HG02970 (cell line): ENCODE data around the gene FRY.

ENCODE experiments used
- ATAC-seq: cut with Tn5 transposase; IDR thresholded peaks from one replicate; pipeline ENCODE4 v1.9.1; 2021; ENCODE audit warnings: mild to moderate bottlenecking, moderate library complexity, moderate number of reproducible peaks; ENCODE audit not compliant: unreplicated experiment, low FRiP score

The FRY gene

DNA sequence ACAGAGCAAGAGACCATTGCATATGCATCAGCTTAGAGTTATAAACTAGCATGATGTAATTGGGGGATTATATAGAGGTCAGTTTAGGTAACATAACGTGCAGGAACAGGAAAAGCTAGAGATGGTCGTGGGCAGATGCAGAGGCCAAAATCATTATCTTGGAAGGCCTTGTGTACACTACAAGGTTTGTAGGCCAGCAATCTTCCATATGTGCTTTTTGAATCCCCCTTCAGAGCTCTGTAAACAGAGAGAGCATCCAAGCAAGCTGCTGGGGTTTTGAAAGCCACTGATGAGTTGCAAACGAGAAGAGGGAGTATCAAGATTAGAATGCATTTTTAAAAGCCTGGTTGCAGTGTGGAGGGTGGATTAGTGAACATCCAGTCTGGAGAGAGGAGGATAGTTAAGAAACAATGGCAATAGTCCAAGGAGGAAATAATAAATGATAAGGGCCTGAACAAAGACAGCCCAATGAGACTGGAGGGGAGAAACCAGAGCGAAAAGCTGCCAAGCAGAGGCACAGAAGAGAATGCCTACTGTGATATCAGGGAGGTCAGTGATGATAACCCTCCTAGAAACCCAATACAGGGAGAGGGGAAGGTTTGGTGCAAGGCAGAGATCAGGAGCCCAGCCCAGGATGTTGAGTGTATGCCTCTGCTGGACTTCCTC lies 174.0 kb downstream of the FRY start:
- no peak for ATAC-seq

DNA sequence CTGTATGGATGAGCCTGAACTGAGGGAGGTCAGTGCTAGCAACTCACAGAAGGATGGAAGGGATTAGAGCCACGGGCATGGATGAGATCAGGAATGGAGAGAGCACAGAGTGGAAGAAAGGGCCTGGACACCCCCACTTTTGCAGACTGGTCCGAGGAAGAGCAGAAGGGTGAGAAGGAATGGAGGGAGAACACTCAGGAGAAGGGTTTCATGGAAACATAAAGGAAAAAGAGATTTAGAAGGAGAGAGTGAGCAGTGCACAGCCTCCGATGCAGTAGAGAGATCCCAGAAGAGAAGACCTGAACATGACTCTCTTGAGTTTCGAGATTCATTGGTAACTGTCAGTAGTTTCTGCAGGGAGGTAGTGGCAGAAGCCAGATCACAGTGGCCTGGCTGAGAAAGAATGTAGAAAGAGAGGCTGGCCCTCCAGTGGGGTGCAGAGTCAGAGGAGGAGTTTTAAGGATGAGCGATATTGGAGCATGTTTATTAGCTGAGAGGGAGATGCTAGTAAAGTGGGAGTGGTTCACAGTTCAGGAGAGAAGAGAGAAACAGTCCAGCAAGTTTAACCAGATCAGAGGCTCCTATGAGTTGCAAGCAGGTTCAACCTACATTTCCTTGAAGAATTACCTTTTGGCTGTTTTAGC lies 174.6 kb downstream of the FRY start:
- no peak for ATAC-seq

DNA sequence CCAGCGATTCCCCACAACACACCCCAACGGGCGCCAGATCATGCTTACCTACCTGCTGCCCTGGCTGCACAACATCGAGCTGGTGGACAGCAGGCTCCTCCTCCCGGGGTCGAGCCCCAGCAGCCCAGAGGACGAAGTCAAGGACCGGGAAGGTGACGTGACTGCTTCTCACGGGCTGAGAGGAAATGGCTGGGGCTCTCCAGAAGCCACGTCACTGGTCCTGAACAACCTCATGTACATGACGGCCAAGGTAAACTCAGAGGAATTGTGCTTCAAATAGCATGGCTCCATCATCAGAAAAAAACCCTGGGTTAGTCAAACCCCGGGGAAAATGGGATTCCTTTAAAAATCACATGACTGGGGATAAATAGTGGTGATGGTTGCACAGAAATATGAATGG lies 177.3 kb downstream of the FRY start:
- no peak for ATAC-seq

DNA sequence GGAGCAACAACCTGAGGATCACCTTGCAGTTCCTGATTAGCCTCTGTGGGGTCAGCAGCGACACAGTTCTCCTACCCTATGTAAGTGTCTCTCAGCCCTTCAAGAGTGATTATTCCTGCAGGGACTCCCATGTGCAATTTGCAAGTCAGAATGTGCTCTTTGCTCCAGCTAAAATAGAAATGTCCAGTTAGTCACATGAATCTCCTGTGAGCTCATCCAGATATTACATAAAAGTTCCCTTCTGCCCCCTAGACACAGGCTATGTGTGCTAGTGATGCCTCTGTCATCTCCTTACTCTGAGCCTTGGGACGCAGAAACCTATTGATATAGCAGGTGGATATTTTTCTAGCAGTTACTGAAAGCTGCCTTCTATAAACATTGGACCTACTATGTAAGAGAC lies 178.1 kb downstream of the FRY start:
- ATAC-seq = no peak

DNA sequence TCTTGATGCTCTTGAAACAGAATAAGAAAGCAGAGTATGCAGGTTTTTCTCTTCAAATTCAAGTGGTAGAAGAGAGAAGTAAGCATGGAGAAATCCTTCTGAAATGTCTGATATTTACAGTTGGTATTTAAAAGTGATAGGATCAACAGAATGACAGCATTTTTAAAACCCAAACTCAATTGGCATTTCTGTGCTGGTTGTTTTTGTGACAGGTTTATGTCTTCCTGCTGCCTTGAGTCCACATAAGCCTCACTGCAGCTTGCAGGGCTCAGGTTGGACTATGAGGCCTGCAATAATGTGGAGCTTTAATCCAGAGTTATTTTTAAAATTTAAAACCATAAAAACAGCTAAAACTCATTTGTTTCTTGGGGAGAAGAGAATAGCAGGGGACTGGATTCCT lies 178.5 kb downstream of the FRY start:
- no peak for ATAC-seq

DNA sequence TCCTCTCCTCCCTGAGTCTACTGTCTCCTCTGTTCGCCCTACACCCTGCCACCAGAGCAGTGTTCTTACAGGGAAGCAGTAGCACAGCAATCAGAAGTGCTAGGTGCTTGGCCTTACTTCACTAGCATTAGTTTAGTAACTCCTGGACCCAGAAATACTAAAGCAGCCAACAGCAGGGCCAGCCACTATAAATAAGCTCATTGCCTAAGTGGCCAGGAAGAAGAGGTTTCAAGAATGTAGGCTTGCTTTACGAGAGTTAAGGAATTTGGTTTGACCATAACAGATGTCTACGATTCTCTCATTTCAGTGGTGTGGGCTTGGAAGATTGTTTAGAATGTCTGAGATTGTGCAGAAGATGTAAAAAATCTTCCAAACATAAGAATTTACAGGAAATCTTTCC lies 180.2 kb downstream of the FRY start:
- ATAC-seq = no peak

DNA sequence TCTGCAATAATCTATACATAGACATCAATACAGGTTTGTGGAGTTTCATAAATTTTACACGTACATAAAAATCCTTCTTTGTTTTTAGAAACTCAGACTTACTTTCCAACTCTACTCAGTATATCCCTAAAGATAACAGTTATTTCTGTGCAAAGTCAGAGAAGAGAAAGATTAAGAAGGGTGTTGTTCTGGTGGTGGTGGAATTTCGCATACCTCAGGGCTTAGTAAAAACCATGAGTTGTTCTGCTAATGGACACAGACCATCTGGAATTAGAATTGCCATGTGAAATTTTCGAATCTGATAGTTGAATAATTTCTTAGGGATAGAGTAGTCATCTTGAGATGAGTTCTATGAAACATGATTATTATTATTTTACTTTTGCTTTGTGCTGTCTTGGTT lies 180.8 kb downstream of the FRY start:
- no peak for ATAC-seq

DNA sequence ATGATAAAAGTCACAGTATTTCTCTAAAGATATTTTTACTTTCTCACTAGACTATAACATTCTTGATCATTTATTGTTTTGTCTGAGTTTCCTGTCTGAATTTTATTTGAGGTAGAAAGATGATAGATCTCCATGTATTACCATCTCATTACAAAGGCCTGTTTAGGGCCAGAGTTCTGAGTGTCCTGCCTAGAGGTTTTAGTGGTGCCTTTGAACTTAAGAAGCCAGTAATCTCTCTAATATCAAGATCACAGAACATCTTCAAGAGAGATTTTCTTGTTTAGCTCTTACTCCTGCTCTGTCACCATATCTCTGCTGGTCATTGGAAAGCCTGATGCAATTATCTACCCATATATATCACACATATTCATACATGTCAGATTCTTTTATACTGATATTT lies 182.1 kb downstream of the FRY start:
- no peak for ATAC-seq

DNA sequence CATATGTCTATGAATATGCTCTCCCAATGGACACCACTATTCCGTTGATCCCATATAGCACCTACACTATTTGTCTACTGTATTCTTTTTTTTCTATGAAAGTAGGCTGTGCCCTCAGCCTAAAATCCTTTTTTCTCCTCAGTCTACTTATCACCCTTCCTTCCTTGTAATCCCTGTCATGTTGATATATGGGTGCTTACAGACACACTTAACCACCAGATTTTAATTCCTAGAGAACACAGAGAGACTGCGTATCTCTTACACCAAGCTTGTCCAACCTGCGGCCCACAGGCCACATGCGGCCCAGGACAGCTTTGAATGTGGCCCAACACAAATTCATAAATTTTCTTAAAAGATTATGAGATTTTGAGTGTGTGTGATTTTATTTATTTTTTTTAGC lies 182.5 kb downstream of the FRY start:
- no peak for ATAC-seq

DNA sequence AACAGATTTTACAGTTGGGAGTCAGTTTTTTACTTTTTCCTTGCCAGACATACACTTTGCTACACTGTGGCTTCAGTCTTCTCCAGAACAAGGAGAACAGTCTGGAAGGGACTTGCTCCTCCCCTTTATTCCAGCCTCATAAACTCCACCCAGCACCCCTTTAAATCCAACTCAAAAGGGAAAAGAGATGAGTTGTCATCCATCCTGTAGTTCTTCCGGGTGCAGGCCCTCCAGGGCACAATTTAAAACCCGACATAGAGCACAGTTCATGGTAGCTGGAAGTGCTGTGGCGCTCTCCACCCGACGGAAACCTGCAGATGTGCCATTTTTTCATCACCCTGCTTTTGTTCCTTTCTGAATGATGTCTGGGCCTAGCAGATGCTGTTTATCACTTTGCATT lies 184.7 kb downstream of the FRY start:
- ATAC-seq = no peak

DNA sequence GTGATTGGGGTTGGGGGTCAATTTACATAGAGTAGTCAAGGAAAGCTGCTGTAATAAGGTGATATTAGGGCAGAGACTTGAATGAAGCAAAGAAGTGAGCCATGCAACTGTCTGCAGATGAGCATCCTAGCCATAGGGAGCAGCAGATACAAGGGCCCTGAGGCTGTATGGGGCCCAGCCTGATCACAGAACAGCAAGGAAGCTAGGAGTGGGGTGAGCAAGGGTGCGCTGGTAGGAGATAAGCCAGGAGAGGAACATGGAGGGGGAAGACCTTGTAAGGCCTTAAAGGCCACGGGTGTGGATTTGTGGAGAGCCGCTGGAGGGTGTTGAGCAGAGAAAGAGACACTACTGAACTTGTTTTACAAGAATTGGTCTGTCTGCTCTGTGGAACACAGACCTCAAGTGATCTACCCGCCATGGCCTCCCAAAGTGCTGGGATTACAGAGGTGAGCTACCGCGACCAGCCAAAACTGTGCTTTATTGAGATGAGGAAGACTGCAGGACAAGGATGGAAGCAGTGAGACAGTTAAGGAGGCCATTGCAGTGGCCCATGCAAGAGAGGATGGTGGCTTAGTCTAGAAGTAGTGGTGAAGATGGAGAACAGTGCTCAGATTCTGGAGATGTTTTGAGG lies 190.6 kb downstream of the FRY start:
- ATAC-seq = no peak

DNA sequence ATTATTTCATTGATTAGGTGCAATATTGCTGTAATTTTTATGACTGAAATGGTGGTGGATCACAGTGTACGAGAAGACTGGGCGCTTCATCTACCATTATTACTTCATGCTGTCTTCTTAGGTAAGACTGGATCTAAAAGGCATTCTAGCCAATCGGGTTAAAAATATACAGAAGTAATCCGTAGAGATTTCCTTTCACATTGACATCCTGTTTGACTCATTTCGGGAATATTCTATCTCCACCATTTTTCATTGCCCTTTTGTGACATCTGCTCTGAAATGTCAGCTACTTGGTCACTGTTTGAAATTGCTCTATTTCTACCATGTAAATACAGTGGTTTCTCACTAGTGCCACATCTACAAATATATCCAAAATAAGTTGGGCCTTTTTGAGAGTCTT lies 193.3 kb downstream of the FRY start:
- no peak for ATAC-seq

DNA sequence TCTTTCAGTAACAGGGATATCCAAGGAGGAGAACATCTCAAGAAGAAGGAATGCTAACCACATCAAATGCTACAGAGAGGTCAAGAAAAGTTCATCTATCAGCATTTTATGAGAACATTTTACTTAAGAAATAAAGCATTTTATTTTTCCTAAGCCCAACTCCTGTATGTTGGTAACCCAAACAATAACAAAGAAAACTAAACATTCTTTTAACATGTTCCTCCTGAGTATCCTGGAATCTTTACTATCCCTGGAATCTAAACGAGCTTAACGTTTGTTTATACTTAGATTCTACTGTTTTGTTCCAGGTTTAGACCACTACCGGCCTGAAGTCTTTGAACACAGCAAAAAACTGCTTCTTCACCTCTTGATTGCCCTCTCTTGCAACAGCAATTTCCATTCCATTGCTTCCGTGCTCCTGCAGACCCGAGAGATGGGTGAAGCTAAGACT lies 193.9 kb downstream of the FRY start:
- no peak for ATAC-seq

DNA sequence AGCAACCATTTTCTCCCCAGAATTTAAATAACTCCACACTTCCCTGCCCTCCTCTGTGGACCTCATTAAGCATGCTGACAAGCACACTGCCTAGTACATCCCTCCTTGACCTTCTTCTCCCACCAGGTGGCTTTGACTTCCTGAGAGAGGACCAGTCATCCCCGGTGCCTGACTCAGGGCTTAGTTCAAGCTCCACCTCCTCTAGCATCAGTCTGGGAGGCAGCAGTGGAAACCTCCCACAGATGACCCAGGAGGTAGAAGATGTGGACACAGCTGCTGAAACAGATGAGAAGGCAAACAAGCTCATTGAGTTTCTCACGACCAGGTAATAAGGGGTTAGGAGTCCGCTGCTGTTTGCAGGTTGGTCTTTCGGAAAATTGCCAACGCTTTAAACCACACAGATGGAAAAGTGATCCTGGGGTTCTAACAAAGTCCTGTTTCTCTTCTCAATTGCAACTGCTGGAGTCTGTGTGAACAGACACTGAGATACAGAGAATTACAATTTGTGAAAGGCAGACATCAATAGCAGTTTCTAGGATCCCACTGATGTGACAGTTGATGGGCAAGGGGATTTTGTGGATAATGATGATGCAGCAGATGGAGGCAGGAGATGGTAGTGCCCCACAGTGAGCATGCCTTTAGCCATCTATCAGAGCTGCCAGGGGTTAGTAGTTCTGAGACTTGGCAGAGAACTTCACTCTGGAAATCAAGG lies 196.9 kb downstream of the FRY start:
- no peak for ATAC-seq

DNA sequence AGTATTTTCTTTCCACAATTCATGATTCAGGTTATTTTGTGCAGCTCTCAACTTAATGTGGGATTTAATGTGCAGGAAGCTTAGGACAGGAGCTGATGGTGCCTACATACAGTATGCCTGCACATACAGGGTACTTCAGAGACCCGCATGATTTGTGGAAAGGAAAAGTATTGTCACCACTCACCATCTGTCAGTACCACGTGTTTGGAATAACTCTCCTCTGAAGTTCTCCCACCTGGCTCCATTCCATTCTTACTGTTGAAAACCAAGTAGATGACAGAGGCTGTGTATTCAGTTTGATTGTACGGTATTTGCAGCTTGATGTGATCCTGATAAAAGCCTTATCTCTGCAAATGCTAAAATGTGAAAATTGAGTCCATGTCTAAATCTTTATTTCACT lies 197.9 kb downstream of the FRY start:
- no peak for ATAC-seq

DNA sequence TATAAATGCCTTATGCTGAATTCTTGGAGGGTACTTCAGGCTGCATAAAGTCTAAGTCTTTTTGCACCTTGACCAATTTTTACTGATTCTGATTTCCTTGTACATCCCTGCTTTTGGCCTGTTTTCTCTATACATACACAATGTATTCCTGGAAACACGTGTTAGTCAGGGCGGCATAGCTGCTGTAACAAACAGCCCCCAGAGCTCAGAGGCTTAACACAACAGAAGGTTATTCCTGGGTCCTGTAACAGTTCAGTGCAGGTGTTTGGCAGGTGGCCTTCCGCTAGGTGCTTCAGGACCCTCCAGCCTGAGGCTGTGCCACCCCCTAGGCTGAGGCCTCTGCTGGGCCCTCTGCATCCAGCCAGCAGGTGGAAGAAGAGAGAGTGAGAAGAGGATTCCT lies 200.7 kb downstream of the FRY start:
- no peak for ATAC-seq

DNA sequence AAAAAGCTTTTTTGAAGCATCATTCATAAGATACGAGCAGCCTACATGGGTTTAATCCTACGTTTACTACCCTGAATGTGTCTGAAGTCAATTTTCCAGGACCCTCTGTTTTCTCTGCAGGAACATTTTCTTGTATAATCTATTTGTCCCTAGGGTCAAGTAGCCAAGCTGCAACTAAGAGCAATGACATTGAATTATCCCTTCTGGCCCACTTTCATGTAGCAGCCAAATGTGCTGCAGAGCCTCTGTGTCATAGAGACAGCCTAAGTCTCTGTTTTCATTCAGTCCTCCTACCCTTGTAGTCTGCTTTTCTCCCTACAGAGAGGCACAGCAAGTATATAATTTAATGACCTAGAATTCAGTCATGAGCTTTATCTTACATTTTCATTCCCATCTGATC lies 201.5 kb downstream of the FRY start:
- ATAC-seq = no peak

DNA sequence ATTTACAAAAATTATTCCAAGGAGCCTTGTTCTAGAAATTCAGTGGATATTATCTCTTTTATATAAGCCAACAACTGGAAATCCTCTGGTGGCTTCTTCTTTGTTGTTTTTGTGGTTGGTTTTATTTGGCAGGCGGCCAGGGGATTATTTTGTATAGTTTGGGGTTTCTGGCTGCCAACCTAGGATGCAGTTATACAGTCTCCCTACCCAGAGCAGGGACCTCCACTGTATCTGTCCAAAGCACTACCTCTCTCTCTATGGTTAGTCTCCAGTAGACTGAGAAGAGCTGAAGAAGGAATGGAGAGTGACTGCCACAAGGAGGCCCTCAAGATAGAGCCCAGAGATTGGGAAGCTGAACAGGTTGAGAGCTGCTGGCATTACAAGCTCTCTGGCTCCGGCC lies 203.3 kb downstream of the FRY start:
- ATAC-seq = no peak

DNA sequence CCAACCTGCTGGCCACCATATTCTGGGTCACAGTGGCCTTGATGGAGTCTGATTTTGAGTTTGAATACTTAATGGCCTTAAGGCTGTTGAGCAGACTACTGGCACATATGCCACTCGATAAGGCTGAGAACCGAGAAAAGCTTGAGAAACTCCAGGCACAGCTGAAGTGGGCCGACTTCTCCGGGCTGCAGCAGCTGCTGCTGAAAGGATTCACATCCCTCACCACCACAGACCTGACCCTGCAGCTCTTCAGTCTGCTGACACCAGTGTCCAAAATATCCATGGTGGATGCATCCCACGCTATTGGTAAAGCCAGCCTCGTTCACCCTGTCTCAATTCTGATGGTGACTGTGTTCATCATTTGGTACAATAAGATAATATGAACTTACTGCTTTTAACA lies 206.1 kb downstream of the FRY start:
- no peak for ATAC-seq

DNA sequence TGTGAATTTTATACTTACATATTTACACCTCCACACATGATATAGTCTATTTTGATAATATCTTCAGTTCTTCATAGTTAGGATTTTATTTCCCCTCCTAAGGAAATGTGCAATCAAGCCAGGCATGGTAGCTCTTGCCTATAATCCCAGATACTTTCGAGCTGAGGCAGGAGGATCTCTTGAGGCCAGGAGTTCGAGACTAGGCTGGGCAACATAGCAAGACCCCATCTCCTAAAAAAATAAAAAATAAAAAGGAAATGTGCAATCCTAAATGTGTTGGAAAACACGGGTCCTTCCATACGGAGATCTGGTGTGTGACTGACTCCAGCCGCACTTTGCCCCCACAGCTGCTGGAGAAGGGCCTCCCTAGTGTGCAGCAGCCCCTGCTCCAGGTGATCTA lies 212.1 kb downstream of the FRY start:
- no peak for ATAC-seq

DNA sequence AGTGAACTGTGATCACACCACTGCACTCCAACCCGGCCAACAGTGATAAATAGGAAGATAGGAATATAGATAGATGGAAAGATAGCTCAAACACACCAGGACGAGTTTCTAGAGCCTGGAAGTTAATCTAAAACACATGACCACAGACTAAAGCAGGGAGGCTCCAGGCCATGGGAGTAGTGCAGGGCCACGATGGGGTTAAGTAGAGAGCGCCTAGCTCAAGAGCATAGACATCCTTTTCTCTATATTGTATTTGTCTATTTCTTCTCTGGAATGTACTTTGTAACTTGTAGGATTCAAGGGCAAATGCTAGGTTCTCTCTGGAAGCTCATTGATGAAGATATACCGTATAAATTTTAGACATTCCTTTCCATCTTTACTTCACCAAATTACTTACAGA lies 214.0 kb downstream of the FRY start:
- ATAC-seq = no peak

DNA sequence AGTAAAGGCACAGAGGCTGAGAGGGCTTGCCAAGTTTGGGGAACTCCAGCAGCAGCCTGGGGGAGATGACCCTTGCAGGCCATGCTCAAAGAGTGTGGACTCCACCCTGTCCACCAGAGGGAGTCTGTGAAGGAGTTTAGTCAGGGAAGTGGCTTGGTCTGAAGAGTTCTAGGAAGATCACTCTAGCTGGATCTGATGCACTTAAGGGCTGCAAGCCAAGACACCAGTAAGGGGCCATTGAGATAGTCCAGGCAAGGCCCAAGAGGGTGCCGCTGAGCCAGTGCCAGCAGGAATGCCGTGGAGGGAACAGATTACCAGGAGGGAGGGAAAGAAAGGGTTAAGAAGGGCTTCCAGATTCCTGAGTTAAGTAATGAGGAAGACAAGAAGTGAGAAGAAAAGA lies 214.9 kb downstream of the FRY start:
- no peak for ATAC-seq
